Mammary epithelial cell (primary cell): ENCODE data around the gene SORCS2.

Experiments
- EZH2 ChIP-seq: IDR thresholded peaks from 2 replicates; pipeline ENCODE4 v1.6.1; 2012; ENCODE audit warnings: low read length, inconsistent platforms, borderline replicate concordance
- TF ChIP-seq, protein P1 (sequence below), 2 donors: IDR thresholded peaks in 1 of 2; conservative IDR thresholded peaks in 1 of 2; 2 replicates each; pipeline ENCODE4 v1.5.1; 2011 to 2012; ENCODE audit warnings: inconsistent platforms in 2 of 2, low read length in 2 of 2, mild to moderate bottlenecking in 2 of 2, control low read depth in 1 of 2, low read depth in 1 of 2; ENCODE audit not compliant: insufficient read depth in 1 of 2; ENCODE audit errors: extremely low read depth in 1 of 2

GRCh38 chr4:7387925-7388324 lies 195.6 kb downstream of the SORCS2 start:
- no peak for TF ChIP-seq EZH2
- TF ChIP-seq, protein P1, sequence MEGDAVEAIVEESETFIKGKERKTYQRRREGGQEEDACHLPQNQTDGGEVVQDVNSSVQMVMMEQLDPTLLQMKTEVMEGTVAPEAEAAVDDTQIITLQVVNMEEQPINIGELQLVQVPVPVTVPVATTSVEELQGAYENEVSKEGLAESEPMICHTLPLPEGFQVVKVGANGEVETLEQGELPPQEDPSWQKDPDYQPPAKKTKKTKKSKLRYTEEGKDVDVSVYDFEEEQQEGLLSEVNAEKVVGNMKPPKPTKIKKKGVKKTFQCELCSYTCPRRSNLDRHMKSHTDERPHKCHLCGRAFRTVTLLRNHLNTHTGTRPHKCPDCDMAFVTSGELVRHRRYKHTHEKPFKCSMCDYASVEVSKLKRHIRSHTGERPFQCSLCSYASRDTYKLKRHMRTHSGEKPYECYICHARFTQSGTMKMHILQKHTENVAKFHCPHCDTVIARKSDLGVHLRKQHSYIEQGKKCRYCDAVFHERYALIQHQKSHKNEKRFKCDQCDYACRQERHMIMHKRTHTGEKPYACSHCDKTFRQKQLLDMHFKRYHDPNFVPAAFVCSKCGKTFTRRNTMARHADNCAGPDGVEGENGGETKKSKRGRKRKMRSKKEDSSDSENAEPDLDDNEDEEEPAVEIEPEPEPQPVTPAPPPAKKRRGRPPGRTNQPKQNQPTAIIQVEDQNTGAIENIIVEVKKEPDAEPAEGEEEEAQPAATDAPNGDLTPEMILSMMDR (conservative IDR thresholded peaks at IDR 0.05 in 1 of 2, IDR thresholded peaks at IDR 0.05 in 1 of 2; ENCODE audit: extremely low read depth in 1 of 2, insufficient read depth in 1 of 2, low read depth in 1 of 2, low read length in 2 of 2) = no peak
